GM21576 (cell line): ENCODE data around the gene ANKRD36B.
"Not testable (repeated sequence)": the region's sequence is repeated elsewhere in the genome, so short reads cannot be mapped to it uniquely, and the experiment has no call there.

Experiments used
- ATAC-seq: cut with Tn5 transposase; IDR thresholded peaks from one replicate; pipeline ENCODE4 v1.9.1; 2021; ENCODE audit warnings: mild to moderate bottlenecking, moderate library complexity; ENCODE audit not compliant: unreplicated experiment

ANKRD36B gene

DNA sequence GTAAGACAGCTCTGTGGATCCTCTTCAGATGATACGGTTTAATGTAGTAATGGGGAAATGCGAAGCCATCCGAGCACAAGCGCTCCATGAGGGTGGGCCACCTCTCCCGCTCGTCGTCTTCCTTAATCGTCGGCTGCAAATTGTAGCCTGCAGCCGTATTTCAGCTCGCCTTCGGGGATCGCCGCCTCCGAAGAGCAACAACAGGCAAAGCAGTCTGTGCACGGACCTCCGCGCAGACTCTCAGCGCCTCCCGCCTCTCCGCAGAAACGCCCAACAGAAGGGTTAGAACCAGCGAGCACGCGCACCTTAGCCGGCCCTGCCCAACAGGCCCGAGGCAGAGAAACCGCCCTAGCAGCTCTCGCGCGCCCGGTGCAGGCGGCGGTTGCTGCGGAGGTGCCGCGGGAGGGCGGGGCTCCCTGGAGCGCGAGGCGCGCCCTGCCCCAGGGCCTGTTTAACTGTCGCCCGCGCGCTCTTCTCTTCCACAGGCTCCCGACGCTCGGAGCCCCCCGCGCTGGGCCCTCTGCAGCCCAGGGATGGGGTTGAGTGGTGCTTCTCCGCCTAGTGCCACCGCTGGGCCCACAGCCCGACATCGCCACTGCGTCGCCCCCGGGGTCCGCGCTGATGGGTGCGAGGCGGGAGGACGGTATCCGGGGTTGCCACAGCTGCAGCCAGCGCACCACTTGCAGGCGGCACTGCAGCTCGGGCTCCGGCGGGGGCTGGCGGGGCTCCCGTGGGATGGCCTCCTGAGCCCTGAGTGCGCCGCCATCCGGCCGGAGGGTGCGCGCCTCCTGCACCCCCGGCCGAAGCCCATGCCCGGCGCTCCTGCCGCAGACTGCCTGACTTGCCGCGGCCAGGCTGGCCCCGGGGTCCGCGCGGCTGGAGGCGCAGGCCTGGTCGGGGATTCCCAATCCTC lies at the start of gene ANKRD36B:
ANKRD36B (minus strand) TSS at position 280 of the 913 bp plus-strand sequence; CDS start at position 88, 192 bp downstream.
- ATAC-seq: peak; percentile 60

DNA sequence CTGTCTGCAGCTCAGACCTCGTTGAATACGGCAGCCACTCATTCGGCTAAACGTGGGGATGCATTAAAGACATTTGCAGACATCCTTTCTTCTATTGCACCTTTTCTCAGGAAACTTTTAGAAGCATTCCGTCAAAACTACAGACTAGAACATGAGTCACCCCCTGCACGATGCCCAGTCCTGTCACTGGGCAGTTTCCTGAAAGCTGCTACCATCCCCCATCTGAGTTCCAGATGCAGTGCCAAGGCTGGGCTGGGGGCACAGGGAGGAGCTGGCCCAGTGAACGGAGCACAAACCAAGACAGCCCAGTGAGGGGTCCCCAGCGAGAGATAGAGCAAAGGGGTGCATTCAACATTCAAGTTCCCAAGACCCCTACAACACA lies 36.4 kb upstream of the ANKRD36B start:
- ATAC-seq: not testable (repeated sequence)

DNA sequence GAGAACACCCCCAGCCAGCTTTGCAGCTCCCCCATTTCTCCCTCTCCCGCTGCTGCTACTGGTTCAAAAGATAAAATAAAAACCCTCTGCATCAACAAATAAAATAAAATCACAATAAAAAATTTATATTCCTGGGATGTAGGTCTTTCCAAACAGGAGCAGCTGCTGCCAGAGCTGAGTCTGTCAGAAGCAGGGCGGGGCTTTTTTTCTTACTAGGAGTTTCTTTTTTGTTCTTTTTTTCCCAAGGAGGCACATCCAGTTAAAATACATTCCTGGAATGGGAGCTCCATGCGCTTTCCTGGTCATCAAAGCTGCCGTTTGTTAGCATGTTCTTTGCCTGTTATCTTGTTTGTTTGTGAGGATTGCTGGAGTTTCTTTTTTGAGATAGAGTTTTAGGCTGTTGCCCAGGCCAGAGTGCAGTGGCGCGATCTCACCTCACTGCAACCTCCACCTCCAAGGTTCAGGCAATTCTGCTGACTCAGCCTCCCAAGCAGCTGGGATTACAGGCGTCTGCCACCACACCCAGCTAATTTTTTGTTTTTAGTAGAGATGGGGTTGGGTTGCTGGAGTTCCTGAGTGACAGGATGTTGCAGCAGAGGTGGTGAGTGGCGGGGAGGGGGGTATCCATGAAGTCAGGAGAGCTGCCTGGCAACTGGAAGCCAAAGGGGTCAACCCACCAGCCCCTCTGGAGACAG lies 35.8 kb upstream of the ANKRD36B start:
- not testable (repeated sequence) for ATAC-seq

DNA sequence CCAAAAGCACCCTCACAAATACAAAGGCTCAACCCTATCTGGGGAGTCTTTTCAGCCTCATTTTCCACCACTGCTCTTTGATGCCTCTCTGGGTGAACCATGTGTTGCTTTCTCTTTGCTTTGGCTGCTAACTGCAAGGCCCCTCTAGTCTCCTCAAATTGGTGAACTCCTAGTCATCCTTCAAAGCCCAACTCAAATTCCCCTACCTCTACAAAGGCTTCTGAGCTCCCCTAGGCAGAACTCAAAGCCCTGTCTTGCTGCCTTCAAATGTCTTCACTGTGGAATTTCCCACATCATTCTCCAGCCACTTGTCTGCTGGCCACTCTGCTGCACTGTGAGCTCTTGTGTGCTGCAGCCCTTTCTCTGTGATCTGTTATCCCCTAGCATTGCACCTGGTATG lies 33.3 kb upstream of the ANKRD36B start:
- ATAC-seq: not testable (repeated sequence)

DNA sequence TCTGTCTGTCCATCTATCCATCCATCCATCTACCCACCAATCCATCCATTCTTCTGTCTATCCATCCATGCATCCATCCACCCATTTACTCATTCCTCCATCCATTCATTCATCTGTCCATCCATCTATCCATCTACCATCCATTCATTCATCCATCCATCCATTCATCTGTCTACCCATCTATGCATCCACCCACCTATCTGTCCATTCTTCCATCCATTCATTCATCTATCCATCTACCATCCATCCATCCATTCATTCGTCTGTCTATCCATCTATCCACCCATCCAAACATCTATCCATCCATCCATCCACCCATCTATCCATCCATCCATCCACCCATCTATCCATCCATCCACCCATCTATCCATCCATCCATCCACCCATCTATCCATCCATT lies 30.8 kb upstream of the ANKRD36B start:
- ATAC-seq: not testable (repeated sequence)

DNA sequence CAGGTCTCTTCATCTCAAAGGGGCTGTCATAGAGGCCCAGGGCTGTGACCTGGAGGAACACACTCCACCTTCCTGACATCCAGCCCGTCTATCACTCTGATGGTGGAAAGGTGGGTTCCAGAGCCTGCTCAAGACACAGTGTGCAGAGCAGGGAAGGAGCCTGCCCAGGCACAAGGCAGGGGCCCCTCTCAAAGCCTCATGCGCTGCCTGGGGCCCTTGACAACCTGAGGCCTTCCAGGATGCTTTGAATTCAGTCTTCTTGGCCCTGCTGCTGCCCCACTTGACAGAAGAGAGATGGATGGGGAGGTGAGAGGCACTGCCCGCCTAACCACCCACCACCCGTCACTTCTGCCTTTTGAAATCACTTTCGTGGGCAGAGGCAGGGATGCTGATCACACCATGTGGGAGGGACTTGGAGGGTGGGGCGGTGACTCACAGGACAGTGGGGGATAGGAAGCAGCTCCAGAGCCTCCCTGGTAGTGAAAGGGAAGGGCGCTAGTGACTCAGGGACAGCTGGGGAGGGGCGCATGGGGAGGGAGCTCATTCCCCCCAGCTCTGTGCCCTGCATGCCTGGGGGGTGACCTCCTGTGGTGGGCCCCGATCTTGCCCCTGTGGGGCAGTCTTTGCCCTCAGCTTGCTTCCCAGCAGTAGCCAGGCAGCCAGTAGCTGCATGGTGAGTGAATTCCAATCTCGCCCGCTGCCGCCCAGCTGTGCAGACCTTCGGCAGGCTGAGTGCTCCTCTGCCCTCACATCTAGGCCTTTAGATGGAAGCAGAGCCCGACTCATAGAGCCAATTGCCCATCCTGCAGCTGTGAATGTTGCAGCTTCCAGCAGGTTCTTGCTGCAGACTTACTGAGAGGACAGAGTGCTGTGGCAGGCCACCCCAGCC lies 29.5 kb upstream of the ANKRD36B start:
- not testable (repeated sequence) for ATAC-seq

DNA sequence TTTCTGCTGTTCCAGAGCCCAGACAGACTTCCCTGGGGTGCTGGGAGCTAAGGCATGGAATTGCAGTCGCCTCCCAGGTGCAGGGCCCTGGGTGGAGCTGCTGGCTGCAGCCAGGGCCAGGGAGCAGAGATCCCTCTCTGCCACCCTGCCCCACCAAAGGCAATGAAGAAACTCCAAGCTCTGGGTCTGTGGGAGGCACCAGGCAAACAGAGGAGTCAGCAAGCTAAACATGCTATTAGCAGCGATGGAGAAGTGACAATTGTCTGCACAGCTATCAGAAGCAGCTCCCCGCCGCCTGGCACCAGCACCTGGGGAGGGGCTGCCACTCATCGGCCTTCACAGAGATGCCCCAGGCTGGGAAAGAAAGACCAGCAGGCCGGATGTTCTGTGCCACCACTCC lies 28.2 kb upstream of the ANKRD36B start:
- no peak for ATAC-seq

DNA sequence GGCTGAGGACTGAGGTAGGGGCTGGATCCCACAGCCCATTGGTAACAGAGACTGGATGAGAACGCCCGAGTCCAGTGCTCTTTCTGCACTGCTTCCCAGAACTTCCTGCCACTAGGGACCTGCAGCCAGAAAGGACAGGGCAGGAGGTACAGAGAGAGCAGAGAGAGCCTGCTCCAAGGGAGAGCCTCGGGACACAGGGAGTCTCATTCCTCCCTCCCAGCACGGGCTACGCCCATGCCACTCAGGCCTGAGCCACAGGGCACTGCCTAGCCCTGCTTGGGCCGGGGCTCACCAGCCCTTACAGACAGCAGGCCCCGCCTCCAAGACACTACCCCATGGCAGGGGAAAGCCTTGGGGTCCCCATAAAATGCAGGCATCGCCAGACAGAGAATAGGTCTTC lies 26.1 kb upstream of the ANKRD36B start:
- not testable (repeated sequence) for ATAC-seq

DNA sequence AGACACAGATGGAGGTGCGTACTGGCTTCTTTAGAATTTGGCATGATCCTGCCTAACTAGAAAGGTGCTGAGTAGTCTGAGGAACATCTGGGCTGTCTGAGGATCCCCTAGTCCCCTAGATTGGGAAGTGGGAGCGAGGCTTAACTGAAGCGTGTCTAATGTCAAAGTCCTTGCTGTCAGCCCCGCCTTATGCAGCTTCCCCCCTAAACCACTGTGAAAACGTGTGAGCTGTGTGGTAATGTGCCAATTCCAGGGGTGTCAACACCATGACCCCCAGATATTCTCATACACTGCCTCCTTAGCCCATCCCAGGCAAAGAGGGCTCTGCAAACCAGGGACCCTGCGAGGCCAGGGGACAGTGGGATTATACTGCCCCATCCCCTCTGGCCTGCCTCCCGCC lies 22.2 kb upstream of the ANKRD36B start:
- ATAC-seq: not testable (repeated sequence)

DNA sequence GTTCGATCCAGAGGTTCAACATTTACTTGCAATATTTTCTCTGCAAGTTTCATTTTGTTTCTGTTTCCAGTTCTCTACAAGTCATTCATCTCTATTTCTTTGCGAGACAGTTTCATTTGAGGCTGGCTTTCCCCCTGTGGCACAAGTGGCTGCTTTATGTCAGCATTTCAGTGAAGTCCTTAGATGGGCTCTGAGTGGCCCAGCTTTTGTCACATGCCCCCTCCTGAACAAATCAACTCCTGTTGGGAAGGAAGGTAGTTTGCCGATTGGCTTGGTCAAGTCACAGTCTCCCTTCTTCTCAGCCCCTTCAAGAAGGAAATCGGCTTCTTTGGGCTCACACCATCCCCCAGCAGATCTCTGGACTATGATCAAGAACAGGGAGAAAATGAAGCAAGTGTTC lies 19.1 kb upstream of the ANKRD36B start:
- ATAC-seq: not testable (repeated sequence)

DNA sequence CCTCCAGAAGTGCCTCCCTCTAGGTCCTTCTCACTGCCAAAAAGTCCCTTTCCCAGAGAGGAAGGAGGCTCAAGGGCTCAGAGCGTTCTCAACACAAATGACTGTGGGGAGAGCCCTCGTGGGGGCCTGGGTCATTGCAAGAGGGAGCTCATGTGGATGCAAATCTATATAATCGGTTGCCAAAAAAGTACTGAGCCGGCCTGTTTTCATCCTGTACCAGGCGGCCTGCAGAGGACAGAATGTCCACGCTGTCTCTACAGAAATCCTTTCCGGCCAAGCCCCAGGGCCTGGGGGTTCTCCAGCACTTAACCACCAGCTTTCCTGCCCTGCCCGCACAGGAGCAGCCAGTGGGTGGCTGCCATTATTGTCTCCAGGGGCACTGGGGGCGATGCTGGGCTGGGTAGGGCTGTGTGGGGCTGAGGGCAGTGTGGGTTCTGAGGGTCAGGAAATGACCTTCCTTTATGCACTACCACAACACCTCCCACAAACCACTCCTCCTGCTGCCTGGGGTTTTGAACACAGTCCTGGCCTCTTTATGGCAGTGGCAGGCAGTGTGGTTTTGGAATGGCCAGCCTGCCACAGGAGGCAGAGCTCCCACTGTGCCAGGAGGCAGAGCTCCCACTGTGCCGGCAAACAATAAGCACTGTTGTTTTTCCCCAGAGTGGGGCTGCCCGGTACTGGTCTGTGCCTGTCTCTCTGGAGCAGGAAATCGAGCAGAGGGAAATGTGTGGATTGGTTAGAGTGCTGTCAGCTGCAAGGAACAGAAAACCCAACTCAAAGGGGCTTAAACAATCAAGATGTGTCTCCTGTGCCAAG lies 16.1 kb upstream of the ANKRD36B start:
- ATAC-seq: not testable (repeated sequence)

DNA sequence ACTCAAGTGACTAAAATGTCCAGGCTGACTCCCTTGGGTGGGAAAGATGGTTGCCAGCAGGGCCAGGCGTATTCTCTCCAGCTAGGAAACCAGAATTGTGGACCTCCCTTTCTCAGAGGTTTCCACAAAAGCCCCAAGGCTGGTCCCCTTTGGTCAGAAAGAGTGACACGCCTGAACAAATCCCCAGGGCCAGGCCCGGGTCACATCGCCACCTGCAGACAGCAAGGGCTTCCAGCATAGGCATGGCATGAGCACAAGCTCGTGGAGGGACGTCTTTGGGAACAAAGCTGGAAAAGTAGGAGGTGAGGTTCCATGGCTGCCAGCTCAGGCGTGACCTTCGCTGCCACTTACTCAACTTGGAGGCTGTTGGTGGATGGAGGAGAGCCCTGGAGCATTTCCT lies 15.4 kb upstream of the ANKRD36B start:
- ATAC-seq: not testable (repeated sequence)

DNA sequence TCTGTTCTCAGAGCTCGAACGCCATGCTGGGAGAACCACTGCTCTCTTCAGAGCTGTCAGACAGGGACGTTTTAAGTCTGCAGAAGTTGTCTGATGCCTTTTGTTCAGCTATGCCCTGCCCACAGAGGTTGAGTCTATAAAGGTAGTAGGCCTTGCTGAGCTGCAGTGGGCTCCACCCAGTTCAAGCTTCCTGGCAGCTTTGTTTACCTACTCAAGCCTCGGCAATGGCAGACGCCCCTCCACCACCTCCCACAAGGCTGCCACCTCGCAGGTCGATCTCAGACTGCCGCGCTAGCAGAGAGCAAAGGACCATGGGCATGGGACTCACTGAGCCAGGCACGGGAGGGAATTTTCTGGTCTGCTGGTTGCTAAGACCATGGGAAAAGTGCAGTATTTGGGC lies 11.9 kb upstream of the ANKRD36B start:
- not testable (repeated sequence) for ATAC-seq

DNA sequence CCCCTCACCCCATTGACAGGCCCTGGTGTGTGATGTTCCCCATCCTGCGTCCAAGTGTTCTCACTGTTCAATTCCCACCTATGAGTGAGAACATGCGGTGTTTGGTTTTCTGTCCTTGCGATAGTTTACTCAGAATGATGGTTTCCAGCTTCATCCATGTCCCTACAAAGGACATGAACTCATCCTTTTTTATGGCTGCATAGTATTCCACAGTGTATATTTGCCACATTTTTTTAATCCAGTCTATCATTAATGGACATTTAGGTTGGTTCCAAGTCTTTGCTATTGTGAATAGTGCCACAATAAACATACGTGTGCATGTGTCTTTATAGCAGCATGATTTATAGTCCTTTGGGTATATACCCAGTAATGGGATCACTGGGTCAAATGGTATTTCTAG lies 6.5 kb upstream of the ANKRD36B start:
- ATAC-seq: not testable (repeated sequence)

DNA sequence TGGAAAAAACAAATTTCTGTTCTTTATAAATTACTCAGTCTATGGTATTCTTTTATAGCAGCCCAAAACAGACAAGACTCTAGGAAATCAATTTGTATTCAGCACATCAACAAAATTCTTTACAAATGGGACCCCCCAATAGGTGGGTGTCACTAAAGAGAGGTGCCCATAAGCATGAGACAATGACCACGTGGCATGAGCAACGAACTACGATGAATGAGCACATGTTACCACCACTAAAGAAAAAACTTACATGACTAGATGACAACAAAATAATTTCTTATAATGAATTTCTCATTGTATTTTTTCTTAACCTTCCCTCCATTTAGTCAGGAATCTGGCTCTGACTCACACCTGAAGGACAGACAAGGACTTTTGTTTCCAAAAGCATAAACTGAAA lies 3.8 kb upstream of the ANKRD36B start:
- not testable (repeated sequence) for ATAC-seq

DNA sequence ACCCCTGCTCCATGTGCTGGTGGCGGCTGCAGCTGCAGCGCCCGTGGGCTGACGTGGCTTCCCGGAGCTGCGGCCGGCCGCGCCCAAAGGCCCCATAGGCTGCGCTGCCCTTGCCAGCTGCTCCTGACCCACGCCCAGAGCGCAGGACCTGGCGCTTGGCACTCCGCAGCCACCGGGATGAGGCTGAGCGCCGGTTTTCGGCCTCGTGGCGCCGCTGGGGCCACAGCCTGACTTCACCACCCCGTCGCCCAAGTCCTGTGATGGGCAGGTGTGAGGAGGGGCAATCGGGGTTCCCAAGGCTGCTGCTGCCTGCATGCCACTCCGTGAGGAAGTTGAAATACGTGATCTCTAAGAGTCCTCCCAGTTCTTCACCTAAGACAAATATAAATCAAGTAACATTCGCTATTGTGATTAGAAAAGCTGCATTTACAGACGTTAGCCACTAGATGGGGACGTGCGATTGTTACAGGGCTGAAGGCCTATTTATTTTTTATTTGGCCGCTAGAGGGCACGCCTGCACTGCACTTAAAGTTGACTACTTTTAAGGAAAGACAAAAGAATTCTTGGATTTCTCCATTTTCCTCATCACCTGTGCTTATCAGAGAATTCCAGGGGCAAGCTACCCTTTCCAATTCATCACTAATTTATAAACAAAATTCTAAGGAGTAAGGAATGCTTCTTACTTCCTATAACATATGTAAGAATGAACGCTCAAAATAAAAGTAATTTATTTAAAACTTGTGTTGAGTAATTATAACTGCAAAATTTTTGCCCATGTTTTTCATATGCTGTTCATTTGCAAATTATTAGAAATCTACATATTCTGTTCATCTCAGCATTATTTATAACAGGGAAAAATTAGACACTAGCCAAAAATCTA lies 1.1 kb upstream of the ANKRD36B start:
- peak; percentile 51 for ATAC-seq

DNA sequence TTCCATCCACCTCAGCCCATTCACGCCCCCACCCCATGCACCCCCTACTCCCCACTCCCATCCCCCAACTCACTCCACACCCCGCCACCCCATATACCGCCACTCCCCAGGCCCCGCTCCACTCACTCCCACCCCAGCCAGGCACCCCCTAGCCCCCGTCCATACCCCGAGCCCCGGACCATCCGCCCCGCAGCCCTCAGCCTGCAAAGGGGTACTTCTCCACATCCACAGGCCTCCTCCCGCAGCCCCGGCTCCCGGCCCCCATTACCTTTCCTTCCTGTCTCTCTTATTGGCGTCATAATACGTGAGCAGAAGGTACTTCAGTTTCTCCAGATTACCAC lies 450 bp downstream of the ANKRD36B start:
- not testable (repeated sequence) for ATAC-seq

DNA sequence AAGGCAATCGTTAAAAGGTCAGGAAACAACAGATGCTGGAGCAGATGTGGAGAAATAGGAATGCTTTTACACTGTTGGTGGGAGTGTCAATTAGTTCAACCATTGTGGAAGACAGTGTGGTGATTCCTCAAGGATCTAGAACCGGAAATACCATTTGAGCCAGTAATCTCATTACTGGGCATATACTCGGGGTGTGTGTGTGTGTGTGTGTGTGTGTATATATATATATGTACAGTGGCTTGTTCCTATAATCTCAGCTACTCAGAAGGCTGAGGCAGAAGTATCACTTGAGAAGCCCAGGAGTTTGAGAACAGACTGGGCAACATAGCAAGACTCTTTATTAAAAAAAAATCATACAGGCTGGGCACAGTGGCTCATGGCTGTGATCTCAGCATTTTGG lies 24.0 kb downstream of the ANKRD36B start:
- ATAC-seq: not testable (repeated sequence)

DNA sequence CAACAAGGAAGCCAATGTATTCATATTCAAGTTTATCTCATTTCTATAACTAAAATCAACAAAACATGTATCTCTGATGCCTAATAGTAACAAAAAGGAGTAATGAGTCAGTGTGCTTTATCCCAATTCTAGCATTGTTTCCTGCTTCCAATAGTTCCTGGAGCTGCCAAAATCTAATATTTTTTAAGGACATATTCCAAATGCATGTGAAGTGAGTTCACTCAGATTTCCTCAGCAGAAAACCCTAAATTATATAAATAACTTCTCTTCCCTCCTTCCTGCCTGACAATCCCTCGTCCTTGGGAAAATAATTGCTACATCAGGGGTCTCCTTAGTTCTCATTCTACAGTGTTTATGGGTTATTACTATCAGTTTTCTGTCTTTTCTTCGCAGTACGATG lies 37.3 kb downstream of the ANKRD36B start:
- ATAC-seq: not testable (repeated sequence)
